Mammary epithelial cell (primary cell): Measurements from ENCODE around the gene TACR1.

Source experiments
- EZH2 ChIP-seq: IDR thresholded peaks from 2 replicates; pipeline ENCODE4 v1.6.1; 2012; ENCODE audit warnings: low read length, inconsistent platforms, borderline replicate concordance
- TF ChIP-seq, protein P1 (sequence below), 2 donors: IDR thresholded peaks in 1 of 2; conservative IDR thresholded peaks in 1 of 2; 2 replicates each; pipeline ENCODE4 v1.5.1; 2011 to 2012; ENCODE audit warnings: inconsistent platforms in 2 of 2, low read length in 2 of 2, mild to moderate bottlenecking in 2 of 2, control low read depth in 1 of 2, low read depth in 1 of 2; ENCODE audit not compliant: insufficient read depth in 1 of 2; ENCODE audit errors: extremely low read depth in 1 of 2

DNA sequence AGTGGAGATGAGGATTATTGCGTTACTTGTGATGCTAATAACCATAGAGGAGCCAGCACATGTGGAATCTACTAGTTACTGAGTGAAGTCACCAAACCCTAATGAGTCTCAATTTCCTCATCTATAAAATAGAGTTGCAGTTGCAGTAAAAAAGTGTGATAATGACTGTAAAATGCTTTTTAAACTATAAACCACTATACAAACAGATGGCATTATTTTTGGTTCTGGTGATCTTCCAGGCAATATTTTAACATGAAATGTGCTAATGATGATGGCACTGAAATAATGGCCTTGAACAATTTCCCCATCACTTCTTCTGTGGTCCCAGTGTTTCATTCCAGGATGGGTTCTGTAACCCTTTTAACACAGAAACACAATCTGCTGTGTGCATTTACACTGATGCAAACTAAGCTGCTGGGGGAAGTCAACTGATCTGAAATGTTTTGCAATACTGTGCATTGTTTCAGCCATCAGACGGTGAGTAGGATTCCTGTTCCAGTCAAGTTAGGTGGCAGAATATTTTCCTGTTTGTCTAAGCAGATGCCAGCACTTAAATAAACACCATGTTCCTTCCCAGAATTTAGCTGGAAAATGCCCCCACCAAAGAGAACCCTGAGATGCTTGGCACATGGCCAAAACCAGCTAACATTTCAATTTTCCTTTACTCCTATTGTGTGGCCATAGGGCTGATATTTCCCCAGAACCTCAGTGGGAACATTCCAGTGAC is 52.6 kb downstream of the TACR1 start:
- TF ChIP-seq, protein P1, sequence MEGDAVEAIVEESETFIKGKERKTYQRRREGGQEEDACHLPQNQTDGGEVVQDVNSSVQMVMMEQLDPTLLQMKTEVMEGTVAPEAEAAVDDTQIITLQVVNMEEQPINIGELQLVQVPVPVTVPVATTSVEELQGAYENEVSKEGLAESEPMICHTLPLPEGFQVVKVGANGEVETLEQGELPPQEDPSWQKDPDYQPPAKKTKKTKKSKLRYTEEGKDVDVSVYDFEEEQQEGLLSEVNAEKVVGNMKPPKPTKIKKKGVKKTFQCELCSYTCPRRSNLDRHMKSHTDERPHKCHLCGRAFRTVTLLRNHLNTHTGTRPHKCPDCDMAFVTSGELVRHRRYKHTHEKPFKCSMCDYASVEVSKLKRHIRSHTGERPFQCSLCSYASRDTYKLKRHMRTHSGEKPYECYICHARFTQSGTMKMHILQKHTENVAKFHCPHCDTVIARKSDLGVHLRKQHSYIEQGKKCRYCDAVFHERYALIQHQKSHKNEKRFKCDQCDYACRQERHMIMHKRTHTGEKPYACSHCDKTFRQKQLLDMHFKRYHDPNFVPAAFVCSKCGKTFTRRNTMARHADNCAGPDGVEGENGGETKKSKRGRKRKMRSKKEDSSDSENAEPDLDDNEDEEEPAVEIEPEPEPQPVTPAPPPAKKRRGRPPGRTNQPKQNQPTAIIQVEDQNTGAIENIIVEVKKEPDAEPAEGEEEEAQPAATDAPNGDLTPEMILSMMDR (conservative IDR thresholded peaks at IDR 0.05 in 1 of 2, IDR thresholded peaks at IDR 0.05 in 1 of 2; ENCODE audit: extremely low read depth in 1 of 2, insufficient read depth in 1 of 2, low read depth in 1 of 2, low read length in 2 of 2), result no peak
- TF ChIP-seq EZH2, result no peak
